Stimulated activated CD4-positive, alpha-beta T cell treated with anti-CD3 and anti-CD28 coated beads, Interleukin-1b, Interleukin-23, amount 100 ng/mL, for 4 hours (primary cell): ENCODE measurements around the gene KATNB1.
A peak's percentile ranks its signal among the peaks of the same experiment; 100 is the strongest.
"Not testable (repeated sequence)": the region's sequence is repeated elsewhere in the genome, so short reads cannot be mapped to it uniquely, and the experiment has no call there.

Experiments
- DNase-seq, 2 donors: peaks; one replicate each; pipeline ENCODE4 v3.0.0-alpha.2; 2020; ENCODE audit warnings: low read depth in 2 of 2

The KATNB1 gene

GRCh38 chr16:57791195-57791892 is 55.8 kb downstream of the KATNB1 start:
- DNase-seq: no peak

- DNase-seq: no peak
Observed at GRCh38 chr16:57791893-57792461, 56.4 kb downstream of the KATNB1 start.

- DNase-seq: no peak
Observed at GRCh38 chr16:57794849-57795430, 59.4 kb downstream of the KATNB1 start.

- no peak for DNase-seq
Observed at GRCh38 chr16:57795431-57795878, 59.9 kb downstream of the KATNB1 start.

GRCh38 chr16:57796014-57796413 is 60.4 kb downstream of the KATNB1 start:
- not testable (repeated sequence) for DNase-seq

GRCh38 chr16:57797216-57797525 is 61.6 kb downstream of the KATNB1 start:
- DNase-seq: no peak

- no peak for DNase-seq
Observed at GRCh38 chr16:57797526-57798266, 62.1 kb downstream of the KATNB1 start.

GRCh38 chr16:57798267-57798810 is 62.8 kb downstream of the KATNB1 start:
- no peak for DNase-seq

GRCh38 chr16:57798953-57799599 is 63.5 kb downstream of the KATNB1 start:
- no peak for DNase-seq

GRCh38 chr16:57799600-57800199 is 64.1 kb downstream of the KATNB1 start:
- no peak for DNase-seq

- no peak for DNase-seq
Observed at GRCh38 chr16:57800200-57801097, 64.9 kb downstream of the KATNB1 start.

- no peak for DNase-seq
Observed at GRCh38 chr16:57801098-57801808, 65.7 kb downstream of the KATNB1 start.

GRCh38 chr16:57801809-57802340 is 66.3 kb downstream of the KATNB1 start:
- no peak for DNase-seq

GRCh38 chr16:57802341-57803133 is 67.0 kb downstream of the KATNB1 start, which contains the start of gene KIFC3:
TSS of gene KIFC3 (minus strand) at chr16:57802491. CDS start at chr16:57798243, 4,248 bp downstream.
- peak; percentile 60 to 63 for DNase-seq

- DNase-seq: no peak
Observed at GRCh38 chr16:57803134-57803990, 67.8 kb downstream of the KATNB1 start.

- no peak for DNase-seq
Observed at GRCh38 chr16:57804111-57804837, 68.7 kb downstream of the KATNB1 start.

GRCh38 chr16:57805176-57805575 is 69.6 kb downstream of the KATNB1 start:
- no peak for DNase-seq
